Inferior parietal cortex (tissue), 1 donor: ENCODE measurements around the gene EAF1.
"Not testable (repeated sequence)": the region's sequence is repeated elsewhere in the genome, so short reads cannot be mapped to it uniquely, and the experiment has no call there.

Experiments
- DNase-seq: peaks from one replicate; pipeline ENCODE4 v3.0.0-alpha.2; 2016; ENCODE audit errors: extremely low spot score

The EAF1 gene

GRCh38 chr3:15427182-15427880 is at the start of gene EAF1, which contains the start of gene METTL6:
EAF1 (plus strand) TSS chr3:15427598; CDS start chr3:15427780, 182 bp downstream.
METTL6 (minus strand) TSS chr3:15427544; CDS start chr3:15426511, 1,033 bp downstream.
- peak; percentile 92 for DNase-seq

DNA sequence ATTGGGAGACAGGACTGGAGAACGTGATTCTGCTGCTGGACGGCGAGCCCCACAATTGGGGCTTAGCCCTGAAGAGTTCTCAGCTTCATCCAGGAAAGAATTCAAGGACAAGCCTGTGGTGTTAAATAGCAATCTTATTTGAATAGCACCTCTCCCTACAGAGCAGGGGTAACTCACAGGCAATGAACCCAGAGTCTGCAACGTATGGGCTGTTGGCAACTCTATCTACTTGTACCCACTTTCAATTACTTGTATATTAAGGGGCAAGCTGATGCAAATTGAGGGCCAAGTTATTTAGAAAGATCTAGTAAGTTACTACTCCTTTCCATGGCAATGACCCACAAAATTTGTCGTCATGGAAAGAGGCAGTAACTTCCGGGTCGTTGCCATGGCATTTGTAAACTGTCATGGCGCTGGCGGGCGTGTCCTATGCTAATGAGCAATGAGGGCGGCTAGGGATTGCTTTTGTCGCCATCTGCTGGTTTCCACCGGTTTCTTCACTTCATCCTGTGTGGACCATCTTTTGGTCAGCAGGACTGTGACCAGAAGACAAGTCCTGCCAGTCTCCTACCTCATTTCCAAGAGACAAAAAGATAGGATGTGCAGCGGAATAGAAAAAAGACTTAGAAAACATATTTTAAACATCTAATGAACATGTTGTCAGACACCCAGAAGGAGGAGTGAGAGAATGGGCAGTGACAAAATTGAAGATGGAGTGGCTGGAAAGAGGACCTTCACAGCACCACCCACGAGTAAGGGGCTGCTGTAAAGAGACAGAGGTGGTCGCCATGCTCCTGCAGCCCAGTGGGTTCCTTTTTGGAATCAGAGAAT is 49.2 kb upstream of the EAF1 start:
- DNase-seq: peak; percentile 99

DNA sequence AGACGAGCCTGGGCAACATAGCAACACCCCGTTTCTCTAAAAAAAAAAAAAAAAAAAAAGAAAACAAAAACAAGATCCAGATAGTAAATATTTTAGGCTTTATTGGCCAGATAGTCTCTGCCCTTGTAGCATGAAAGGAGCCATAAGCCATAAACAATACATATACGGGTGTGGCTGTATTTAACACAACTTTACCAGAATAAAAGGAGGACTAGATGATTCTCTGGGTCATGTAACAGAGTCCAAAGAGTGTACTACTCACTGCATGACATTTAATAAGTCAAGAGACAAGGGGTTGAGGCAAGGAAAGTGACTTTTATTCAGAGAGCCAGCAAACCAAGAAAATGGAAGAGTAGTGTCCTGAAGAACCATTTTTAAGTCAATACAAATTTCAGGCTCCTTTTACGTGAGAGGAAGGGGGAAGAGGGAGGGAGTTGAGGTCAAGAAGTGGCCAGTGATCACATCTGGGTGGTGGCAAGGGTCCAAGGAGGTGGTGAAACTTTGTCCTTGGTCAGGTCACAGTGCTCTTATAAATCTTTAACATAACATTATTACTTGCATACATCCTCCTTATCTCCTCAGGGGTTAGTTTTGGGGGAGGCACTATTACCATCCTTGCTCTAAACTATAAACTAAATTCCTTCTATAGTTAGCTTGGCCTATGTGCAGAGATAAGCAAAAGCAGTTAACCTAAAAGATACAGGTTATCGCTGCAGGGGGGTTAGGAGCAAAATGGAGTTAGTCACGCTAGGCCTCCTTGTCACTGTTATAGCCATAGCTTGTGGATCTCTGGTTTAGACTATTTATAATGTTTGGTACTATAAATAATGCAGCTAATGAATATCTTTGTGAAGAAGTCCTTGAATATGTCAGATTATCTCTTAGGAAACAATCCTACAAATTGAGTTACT is 46.2 kb upstream of the EAF1 start:
- no peak for DNase-seq

GRCh38 chr3:15382405-15382923 is 44.9 kb upstream of the EAF1 start:
- DNase-seq: no peak

- DNase-seq: no peak
These were observed 42.7 kb upstream of the EAF1 start for GRCh38 chr3:15384510-15385237.

DNA sequence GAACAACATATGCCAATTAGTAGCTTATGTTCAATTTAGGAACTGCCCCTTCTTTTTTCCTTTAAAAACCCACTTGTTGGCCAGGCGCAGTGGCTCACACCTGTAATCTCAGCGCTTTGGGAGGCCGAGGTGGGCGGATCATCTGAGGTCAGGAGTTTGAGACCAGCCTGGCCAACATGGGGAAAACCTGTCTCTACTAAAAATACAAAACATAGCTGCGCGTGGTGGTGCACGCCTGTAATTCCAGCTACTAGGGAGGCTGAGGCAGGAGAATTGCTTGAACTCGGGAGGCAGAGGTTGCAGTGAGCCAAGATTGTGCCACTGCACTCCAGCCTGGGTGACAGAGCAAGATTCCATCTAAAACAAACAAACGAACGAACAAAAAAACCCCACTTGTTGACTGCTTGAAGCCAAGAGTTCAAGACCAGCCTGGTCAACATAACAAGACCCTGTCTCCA is 42.1 kb upstream of the EAF1 start:
- DNase-seq: not testable (repeated sequence)

GRCh38 chr3:15385901-15386653 is 41.3 kb upstream of the EAF1 start:
- DNase-seq: no peak

DNA sequence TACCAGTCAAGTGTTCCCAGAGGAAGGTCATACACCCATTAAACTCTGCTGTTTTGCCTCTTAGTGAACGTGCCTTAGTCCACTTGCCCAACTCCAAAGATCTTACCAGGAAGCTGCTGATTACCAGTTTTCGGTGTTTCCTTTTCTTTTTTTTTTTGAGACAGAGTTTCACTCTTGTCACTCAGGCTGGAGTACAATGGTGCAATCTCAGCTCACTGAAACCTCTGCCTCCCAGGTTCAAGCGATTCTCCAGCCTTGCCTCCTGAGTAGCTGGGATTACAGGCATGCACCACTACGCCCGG is 40.8 kb upstream of the EAF1 start:
- DNase-seq: not testable (repeated sequence)

- no peak for DNase-seq
These were observed 40.2 kb upstream of the EAF1 start for GRCh38 chr3:15387171-15387581.

- no peak for DNase-seq
These were observed 39.7 kb upstream of the EAF1 start for GRCh38 chr3:15387735-15388134.

DNA sequence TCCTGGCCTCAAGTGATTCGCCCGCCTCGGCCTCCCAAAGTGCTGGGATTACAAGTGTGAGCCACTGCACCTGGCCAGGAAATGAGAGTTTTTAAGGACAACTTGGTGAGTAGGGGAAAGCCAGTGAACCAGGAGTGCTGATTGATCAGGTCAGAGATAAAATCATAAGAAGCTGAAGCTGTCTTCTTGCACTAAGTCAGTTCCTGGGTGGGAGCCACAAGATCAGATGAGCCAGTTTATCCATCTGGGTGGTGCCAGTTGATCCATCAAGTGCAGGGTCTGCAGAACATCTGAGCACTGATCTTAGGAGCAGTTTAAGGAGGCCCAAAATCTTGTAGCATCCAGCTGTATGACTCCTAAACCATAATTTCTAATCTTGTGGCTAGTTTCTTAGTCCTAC is 39.1 kb upstream of the EAF1 start:
- not testable (repeated sequence) for DNase-seq

GRCh38 chr3:15390460-15390859 is 36.9 kb upstream of the EAF1 start:
- no peak for DNase-seq

GRCh38 chr3:15391007-15391406 is 36.4 kb upstream of the EAF1 start:
- DNase-seq: no peak

- DNase-seq: not testable (repeated sequence)
These were observed 34.1 kb upstream of the EAF1 start for GRCh38 chr3:15393252-15393651.

DNA sequence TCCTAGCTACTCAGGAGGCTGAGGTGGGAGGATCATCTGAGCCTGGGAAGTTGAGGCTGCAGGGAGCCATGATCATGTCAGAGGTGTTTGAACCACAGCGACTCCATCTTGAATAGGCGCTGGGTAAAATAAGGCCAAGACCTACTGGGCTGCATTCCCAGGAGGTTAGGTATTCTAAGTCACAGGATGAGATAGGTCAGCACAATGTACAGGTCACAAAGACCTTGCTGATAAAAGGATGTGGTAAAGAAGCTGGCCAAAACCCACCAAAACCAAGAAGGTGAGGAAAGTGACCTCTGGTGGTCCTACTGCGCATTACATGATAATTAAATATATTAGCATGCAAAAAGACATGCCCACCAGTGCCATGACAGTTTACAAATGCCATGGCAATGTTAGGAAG is 28.7 kb upstream of the EAF1 start:
- not testable (repeated sequence) for DNase-seq

DNA sequence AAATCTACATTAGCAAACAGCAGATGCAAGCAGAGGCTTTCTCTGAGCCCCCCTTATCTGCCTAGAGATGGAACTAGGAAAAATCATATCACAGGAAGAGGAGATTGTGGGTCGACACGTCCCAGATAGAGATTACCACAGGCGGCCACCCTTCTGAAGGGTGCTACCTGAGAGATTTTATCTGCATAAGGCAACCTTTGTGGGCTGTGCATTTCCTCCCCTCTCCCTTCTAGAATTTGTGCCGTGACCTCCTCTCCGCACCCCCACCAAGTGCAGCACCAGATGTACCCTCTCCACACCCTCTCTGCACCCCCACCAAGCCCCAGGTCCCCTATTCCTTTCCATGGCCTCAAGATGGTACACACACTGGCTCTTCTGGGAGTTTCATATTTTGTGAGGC is 27.4 kb upstream of the EAF1 start:
- no peak for DNase-seq

GRCh38 chr3:15401936-15402335 is 25.5 kb upstream of the EAF1 start:
- no peak for DNase-seq

DNA sequence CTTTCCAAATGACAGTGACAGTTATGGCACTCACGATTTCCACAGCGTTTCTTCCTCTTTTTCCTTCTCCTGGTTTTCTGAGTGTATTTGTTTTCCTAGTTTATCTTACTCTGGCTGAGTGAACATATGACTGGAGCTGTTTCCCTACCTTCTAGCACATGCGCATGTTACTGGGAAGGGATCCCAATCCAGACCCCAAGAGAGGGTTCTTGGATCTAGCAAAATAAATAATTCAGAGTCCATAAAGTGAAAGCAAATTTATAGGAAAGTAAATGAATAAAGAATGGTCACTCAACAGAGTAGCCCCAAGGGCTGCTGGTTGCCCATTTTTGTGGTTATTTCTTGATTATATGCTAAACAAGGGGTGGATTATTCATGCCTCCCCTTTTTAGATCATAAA is 23.9 kb upstream of the EAF1 start:
- DNase-seq: no peak

- DNase-seq: no peak
These were observed 23.4 kb upstream of the EAF1 start for GRCh38 chr3:15403965-15404364.

- no peak for DNase-seq
These were observed 22.6 kb upstream of the EAF1 start for GRCh38 chr3:15404767-15405166.
